Upper lobe of left lung (tissue), 6 donors: ENCODE data around the gene HASPIN. TPM values are rescaled to one million over a fixed set of nuclear protein-coding genes. Genes with fewer than 3 reads are reported as not detected.
A peak's percentile ranks its signal among the peaks of the same experiment; 100 is the strongest.

Source experiments
- ATAC-seq, 2 donors: fragments of 200-7000 bp; cut with Tn5 transposase; one replicate each; pipeline ENCODE4 v1.9.1; 2022; ENCODE audit warnings: mild to moderate bottlenecking in 2 of 2, moderate library complexity in 2 of 2; ENCODE audit not compliant: low FRiP score in 2 of 2
- DNase-seq, 2 donors: peaks; one replicate each; pipeline ENCODE4 v3.0.0-alpha.2; 2019 to 2020
- H3K27ac ChIP-seq, 4 donors: fragments of 200-600 bp; sonication (generic); one replicate each; pipeline ENCODE4 v1.5.1; 2016 to 2019
- H3K27me3 ChIP-seq, 4 donors: fragments of 200-600 bp; sonication (generic); one replicate each; pipeline ENCODE4 v1.5.1; 2017 to 2019
- H3K36me3 ChIP-seq, 4 donors: fragments of 200-600 bp; sonication (generic); one replicate each; pipeline ENCODE4 v1.5.1; 2016 to 2019
- H3K4me1 ChIP-seq, 4 donors: fragments of 200-600 bp; sonication (generic); one replicate each; pipeline ENCODE4 v1.5.1; 2018 to 2019
- H3K4me3 ChIP-seq, 4 donors: fragments of 200-600 bp; sonication (generic); one replicate each; pipeline ENCODE4 v1.5.1; 2017 to 2019; ENCODE audit warnings: mild to moderate bottlenecking in 2 of 4, moderate library complexity in 1 of 4
- H3K9me3 ChIP-seq, 4 donors: fragments of 200-600 bp; sonication (generic); one replicate each; pipeline ENCODE4 v1.5.1; 2018 to 2019
- EP300 ChIP-seq, 4 donors: sonication (generic); formaldehyde crosslinking; IDR thresholded peaks; one replicate each; pipeline ENCODE4 v1.5.1; 2017; ENCODE audit warnings: antibody characterized with exemption in 4 of 4, control low read depth in 2 of 4
- POLR2A ChIP-seq, 4 donors: fragments of 450-650 bp; IDR thresholded peaks; one replicate each; pipeline ENCODE4 v1.5.1; 2016 to 2017; ENCODE audit warnings: antibody characterized with exemption in 4 of 4, mild to moderate bottlenecking in 2 of 4
- POLR2AphosphoS5 ChIP-seq, 2 donors: sonication (generic); formaldehyde crosslinking; IDR thresholded peaks; one replicate each; pipeline ENCODE4 v1.5.1; 2017; ENCODE audit warnings: antibody characterized with exemption in 2 of 2
- WGBS, 2 donors: methylation state at CpG; one replicate each; pipeline ENCODE4 v1.1.5; 2017 to 2018; 5-methylcytosine and 5-hydroxymethylcytosine counted together
- total RNA-seq, 6 donors: library from RNA; depleted of rRNA in 4 of 6; stranded (reverse); fragments of >200 nt in 4 of 6; gene quantifications; one replicate each; pipeline versions ENCODE4 v1.1.0 to v1.2.1, GENCODE V29; 2016 to 2021
- TF ChIP-seq, protein P1 (sequence below), 6 experiments: fragments of 450-650 bp in 4 of 6; fragments of 200-600 bp in 2 of 6; sonication (generic) in 2 of 6; IDR thresholded peaks; one replicate each; pipeline ENCODE4 v1.5.1; 2016 to 2019; ENCODE audit warnings: antibody characterized with exemption in 6 of 6
- donor health status: DM: no; HTN: no; CAD: no; lungs with moderate emphysema.
- donor health status: DM: no; HTN: yes; CAD: no; lungs with severe emphysema.

Gene HASPIN
- total RNA-seq, 6 donors from 2014 or later = 0.49 to 1.7 (median 0.81) TPM; not detected in 2

GRCh38 chr17:3739422-3740124 is 15.9 kb downstream of the HASPIN start:
- WGBS, 2 donors = 78 to 90% methylated on average over 12 to 16 of the region's 16 CpGs
- DNase-seq (no peak), ATAC-seq (no peak)
- no peaks in the 10 kb centered on the region for H3K9me3 ChIP-seq
- H3K4me3 ChIP-seq = no peak overlapping the region
- no peaks in the 10 kb centered on the region for H3K36me3 ChIP-seq
- H3K4me1 ChIP-seq = peaks cover 3 to 19% (median 18%) of the 10 kb centered on the region in 4 donors
- no peak for TF ChIP-seq POLR2AphosphoS5 (IDR thresholded peaks at IDR 0.05)
- TF ChIP-seq EP300 (IDR thresholded peaks at IDR 0.05) = no peak
- no peak for TF ChIP-seq POLR2A (IDR thresholded peaks at IDR 0.05)
- TF ChIP-seq, protein P1, sequence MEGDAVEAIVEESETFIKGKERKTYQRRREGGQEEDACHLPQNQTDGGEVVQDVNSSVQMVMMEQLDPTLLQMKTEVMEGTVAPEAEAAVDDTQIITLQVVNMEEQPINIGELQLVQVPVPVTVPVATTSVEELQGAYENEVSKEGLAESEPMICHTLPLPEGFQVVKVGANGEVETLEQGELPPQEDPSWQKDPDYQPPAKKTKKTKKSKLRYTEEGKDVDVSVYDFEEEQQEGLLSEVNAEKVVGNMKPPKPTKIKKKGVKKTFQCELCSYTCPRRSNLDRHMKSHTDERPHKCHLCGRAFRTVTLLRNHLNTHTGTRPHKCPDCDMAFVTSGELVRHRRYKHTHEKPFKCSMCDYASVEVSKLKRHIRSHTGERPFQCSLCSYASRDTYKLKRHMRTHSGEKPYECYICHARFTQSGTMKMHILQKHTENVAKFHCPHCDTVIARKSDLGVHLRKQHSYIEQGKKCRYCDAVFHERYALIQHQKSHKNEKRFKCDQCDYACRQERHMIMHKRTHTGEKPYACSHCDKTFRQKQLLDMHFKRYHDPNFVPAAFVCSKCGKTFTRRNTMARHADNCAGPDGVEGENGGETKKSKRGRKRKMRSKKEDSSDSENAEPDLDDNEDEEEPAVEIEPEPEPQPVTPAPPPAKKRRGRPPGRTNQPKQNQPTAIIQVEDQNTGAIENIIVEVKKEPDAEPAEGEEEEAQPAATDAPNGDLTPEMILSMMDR (IDR thresholded peaks at IDR 0.05) = no peak
- no peaks in the 10 kb centered on the region for H3K27me3 ChIP-seq
- no peak overlapping the region for H3K27ac ChIP-seq

DNA sequence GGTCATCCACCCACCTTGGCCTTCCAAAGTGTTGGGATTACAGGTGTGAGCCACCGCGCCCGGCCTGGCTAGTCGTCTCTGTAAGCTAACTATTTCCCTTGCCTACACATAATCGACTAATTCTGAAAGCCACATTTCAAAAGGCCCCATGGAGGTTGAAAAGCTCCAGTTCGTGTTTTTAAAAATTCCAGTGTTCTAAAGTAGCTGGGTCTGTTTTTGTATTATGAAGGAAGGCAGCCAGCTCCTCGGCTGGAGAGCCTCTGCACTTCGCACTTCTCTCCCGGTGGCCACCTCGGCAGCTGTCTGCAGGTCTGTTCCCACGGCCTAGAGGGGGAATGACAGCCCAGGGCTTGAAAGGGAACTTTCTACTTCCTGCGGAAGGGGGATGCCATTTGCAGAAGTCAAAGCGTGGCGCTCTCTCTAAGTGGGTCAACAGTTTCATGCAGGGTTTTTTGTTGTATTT is 16.9 kb downstream of the HASPIN start:
- ATAC-seq = peak in 1 of 2 donors; percentile 33
- no peak for TF ChIP-seq POLR2AphosphoS5 (IDR thresholded peaks at IDR 0.05)
- no peak for TF ChIP-seq POLR2A (IDR thresholded peaks at IDR 0.05)
- TF ChIP-seq, protein P1 (IDR thresholded peaks at IDR 0.05) = no peak
- WGBS, 2 donors = 56 to 58% methylated on average over 13 to 14 of the region's 14 CpGs

GRCh38 chr17:3744014-3744413 is 20.3 kb downstream of the HASPIN start:
- 78 to 79% methylated on average over 3 of the region's 3 CpGs for WGBS, 2 donors
- Histone ChIP-seq H3K4me1 (peaks cover 0 to 2% (median 1%) of the 10 kb centered on the region in 4 donors), H3K4me3 (no peak overlapping the region), H3K9me3 (no peaks in the 10 kb centered on the region), H3K27me3 (no peaks in the 10 kb centered on the region), H3K36me3 (no peaks in the 10 kb centered on the region), H3K27ac (no peak overlapping the region)
- TF ChIP-seq, protein P1 (IDR thresholded peaks at IDR 0.05) = no peak
- no peak for TF ChIP-seq POLR2A (IDR thresholded peaks at IDR 0.05)
- no peak for TF ChIP-seq EP300 (IDR thresholded peaks at IDR 0.05)
- no peak for TF ChIP-seq POLR2AphosphoS5 (IDR thresholded peaks at IDR 0.05)
- no peak for DNase-seq
- ATAC-seq = no peak

More for the DNA sequence above, 16.9 kb downstream of the HASPIN start:
- H3K4me1 ChIP-seq = peaks cover 3 to 19% (median 18%) of the 10 kb centered on the region in 4 donors
- no peak overlapping the region for H3K4me3 ChIP-seq
- no peaks in the 10 kb centered on the region for H3K36me3 ChIP-seq
- H3K9me3 ChIP-seq = no peaks in the 10 kb centered on the region
- H3K27ac ChIP-seq = no peak overlapping the region
- peak in 1 of 2 donors; percentile 64 for DNase-seq
- H3K27me3 ChIP-seq = no peaks in the 10 kb centered on the region

- TF ChIP-seq POLR2A (IDR thresholded peaks at IDR 0.05) = no peak
- TF ChIP-seq, protein P1 (IDR thresholded peaks at IDR 0.05) = no peak
- no peak for TF ChIP-seq POLR2AphosphoS5 (IDR thresholded peaks at IDR 0.05)
- TF ChIP-seq EP300 (IDR thresholded peaks at IDR 0.05) = no peak
- 83 to 85% methylated on average over 10 of the region's 10 CpGs for WGBS, 2 donors
- Histone ChIP-seq H3K27ac (no peak overlapping the region), H3K27me3 (no peaks in the 10 kb centered on the region), H3K4me3 (no peak overlapping the region), H3K4me1 (no peaks in the 10 kb centered on the region), H3K9me3 (no peaks in the 10 kb centered on the region), H3K36me3 (no peaks in the 10 kb centered on the region)
- ATAC-seq = no peak
- no peak for DNase-seq
These were observed 21.4 kb downstream of the HASPIN start for GRCh38 chr17:3745071-3745470.

DNA sequence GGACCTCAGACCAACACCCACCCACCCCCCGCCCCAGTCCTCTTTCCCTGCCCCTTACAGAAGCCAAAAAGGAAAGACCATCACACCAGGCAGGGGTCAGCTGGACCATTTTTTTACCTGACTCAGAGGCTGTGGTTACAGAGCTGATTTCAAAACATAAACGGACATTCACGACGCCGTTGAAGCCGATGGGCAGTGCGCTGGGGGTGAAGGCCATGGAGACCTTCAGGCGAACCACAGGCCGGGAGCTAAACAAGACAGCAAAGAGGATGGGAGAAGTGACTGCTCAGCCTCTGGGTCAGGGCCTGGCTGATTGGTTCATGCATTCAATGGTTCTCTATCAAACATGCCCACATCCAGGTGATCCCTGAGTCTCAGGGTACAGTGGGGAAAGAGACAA is 24.1 kb downstream of the HASPIN start:
- no peak for ATAC-seq
- no peaks in the 10 kb centered on the region for H3K4me1 ChIP-seq
- WGBS, 2 donors = 74 to 82% methylated on average over 9 of the region's 9 CpGs
- H3K36me3 ChIP-seq = no peaks in the 10 kb centered on the region
- no peaks in the 10 kb centered on the region for H3K9me3 ChIP-seq
- no peak overlapping the region for H3K4me3 ChIP-seq
- no peak overlapping the region for H3K27ac ChIP-seq
- H3K27me3 ChIP-seq = no peaks in the 10 kb centered on the region
- no peak for DNase-seq
- TF ChIP-seq POLR2A (IDR thresholded peaks at IDR 0.05) = no peak
- no peak for TF ChIP-seq EP300 (IDR thresholded peaks at IDR 0.05)
- no peak for TF ChIP-seq POLR2AphosphoS5 (IDR thresholded peaks at IDR 0.05)
- TF ChIP-seq, protein P1 (IDR thresholded peaks at IDR 0.05) = no peak
